GM12801 (cell line): ENCODE measurements around the gene APBA2.

Source experiments
- CTCF ChIP-seq: IDR thresholded peaks from one replicate; pipeline ENCODE4 v1.5.1; 2011; ENCODE audit warnings: control low read depth; ENCODE audit not compliant: insufficient read length; ENCODE audit errors: extremely low read depth

Gene APBA2

DNA sequence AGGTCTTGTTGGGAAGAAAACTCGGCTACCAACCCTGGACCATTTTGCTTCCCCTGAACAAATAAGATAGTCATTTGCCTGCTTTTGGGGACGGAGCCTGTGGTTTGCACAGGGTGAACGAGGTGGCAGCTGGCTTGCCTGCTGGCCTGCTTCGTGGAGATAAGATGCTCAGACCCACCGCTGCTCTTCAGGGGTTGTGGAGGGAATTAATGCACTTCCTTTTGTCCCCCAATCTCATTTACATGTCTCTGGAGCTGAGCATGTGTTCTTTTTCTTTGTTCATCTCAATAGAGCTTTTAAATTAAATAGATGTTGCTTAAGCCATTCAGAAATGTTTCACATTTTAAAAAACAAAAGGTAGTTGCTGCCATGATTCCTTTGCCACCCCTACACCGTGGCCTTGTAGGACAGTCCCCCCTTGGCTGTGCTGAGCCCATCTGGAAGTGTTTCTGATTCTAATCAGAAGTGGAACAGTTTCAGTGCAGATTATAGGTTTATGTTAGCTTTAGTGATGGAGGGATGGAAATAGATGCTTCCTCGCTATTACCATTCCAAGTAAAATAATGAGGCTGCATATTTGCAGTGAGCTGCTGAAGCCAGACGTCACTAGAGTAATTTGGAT, 25.6 kb downstream of the APBA2 start:
- no peak for TF ChIP-seq CTCF

GRCh38 chr15:28912422-28912821, 26.6 kb downstream of the APBA2 start:
- no peak for TF ChIP-seq CTCF

DNA sequence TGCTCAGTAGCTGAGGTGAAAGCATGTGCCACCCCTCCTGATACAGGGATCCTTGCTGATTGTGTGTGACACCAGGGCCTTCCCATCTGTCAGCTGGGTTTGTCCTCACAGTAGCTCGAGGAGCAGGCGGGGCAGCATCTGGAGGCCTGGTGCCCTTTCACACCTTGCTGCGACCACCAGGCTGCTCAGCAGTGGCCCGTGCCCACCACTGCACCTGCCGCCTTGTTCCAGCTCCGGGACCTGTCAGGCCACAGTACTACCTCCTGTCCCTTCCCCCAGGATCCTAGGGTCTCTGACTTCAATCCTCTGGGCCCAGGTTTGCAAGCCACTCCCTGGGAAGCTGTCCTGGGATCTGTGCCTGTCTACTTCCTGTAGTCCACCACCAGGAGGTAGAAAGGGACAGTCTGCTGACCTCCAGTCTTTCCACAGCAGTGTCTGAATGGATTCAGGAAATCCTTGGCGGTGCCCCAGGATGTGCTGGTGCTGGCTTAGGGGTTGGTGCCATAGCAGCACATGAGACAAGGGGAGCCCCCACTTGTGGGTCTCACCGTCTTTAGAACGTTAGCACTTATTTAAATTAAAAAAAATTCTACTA, 27.5 kb downstream of the APBA2 start:
- TF ChIP-seq CTCF: no peak

- TF ChIP-seq CTCF: no peak
These were observed 28.3 kb downstream of the APBA2 start for GRCh38 chr15:28914046-28914445.

DNA sequence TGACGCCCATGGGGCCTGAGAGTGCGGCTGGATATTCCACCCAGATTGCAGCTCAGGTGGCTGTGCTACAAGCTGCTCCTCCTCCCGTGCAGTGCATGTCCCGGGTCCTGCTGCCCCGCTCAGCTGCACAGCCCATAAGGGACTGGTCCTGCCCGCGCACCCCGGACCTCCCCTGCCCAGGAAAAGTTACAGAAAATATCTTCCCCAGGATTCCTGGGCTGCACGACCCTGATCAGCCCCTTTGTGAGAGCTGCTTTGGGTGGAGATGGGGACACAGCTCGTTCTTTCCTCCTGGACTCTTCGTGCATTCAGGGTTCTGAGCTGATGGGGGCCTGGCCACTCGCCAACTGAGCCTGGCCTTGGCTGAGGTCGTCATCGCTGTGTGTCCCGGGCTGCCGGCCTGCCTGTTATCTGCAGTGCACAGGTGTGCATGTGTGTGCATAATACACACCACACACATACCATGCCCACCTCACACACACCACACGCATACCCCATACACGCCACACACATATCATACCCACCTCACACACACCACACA, 28.8 kb downstream of the APBA2 start:
- no peak for TF ChIP-seq CTCF

DNA sequence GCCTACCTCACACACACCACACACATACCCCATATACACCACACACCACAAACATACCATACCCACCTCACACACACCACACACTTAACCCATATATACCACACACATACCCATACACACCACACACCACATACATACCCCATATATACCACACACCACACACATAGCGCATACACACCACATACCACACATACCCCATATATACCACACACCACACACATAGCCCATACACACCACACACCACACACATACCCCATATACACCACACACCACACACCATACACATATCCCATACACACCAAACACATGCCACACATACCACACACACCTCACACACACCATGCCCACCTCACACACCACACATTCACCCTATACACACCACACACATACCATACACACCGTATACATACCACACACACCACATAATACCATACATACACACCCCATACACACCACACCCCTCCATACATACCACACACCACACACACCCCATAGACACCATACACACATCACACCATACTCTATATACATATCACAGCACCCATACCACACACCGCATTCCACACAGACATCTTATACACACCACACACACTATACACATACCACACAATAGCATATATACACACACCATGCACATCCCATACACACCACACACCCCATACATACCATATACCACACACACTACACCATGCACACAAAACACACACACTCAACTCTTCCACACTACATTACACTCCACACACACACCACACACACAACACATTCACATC, 29.5 kb downstream of the APBA2 start:
- no peak for TF ChIP-seq CTCF

DNA sequence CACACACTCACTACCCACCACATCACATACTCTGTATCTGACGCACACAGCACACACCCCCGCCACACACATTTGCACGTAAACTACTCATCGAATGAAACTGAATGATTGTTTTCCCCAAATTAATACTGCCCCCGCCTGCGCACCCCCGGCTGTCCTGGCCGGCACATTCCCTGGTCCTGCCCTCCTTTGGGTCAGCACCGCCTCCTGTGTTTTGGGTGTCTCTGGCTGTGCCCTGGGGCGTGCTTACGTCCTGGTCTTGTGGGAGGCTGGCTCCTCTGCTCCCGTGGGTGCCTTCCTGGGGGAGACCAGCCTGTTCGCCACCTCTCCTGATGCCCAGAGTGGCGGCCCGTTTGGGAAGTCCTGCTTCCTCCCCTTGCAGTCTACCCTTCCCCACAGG, 30.2 kb downstream of the APBA2 start:
- TF ChIP-seq CTCF: no peak
